Kidney capillary endothelial cell (primary cell): Measurements from ENCODE around the gene RSPH9.

Experiments used
- DNase-seq: peaks from one replicate; pipeline ENCODE4 v3.0.0-alpha.2; 2018; ENCODE audit warnings: low spot score

Gene RSPH9

GRCh38 chr6:43710576-43710975 lies 65.7 kb downstream of the RSPH9 start:
- DNase-seq = no peak

- DNase-seq = no peak
Measured at GRCh38 chr6:43712579-43712978, 67.7 kb downstream of the RSPH9 start.

- no peak for DNase-seq
Measured at GRCh38 chr6:43713643-43714310, 68.9 kb downstream of the RSPH9 start.

GRCh38 chr6:43714311-43715055 lies 69.6 kb downstream of the RSPH9 start:
- DNase-seq = no peak

GRCh38 chr6:43715056-43715788 lies 70.4 kb downstream of the RSPH9 start:
- no peak for DNase-seq

GRCh38 chr6:43716099-43716498 lies 71.3 kb downstream of the RSPH9 start:
- DNase-seq = no peak

- no peak for DNase-seq
Measured at GRCh38 chr6:43717389-43717788, 72.6 kb downstream of the RSPH9 start.

- no peak for DNase-seq
Measured at GRCh38 chr6:43717822-43718221, 73.0 kb downstream of the RSPH9 start.

GRCh38 chr6:43718387-43719105 lies 73.7 kb downstream of the RSPH9 start:
- DNase-seq = no peak

- no peak for DNase-seq
Measured at GRCh38 chr6:43719511-43719910, 74.7 kb downstream of the RSPH9 start.

- DNase-seq = no peak
Measured at GRCh38 chr6:43720999-43721398, 76.2 kb downstream of the RSPH9 start.
